H9 (cell line): ENCODE measurements around the gene LAX1. TPM values are rescaled to one million over a fixed set of nuclear protein-coding genes. Genes with fewer than 3 reads are reported as not detected.

ENCODE experiments used
- DNase-seq: peaks from one replicate; pipeline ENCODE4 v3.0.0-alpha.2; 2017
- H2AFZ ChIP-seq: one replicate; pipeline ENCODE4 v1.6.1; 2013; ENCODE audit warnings: mild to moderate bottlenecking, low read length, control low read depth, moderate library complexity
- H2AK5ac ChIP-seq: 2 replicates; pipeline ENCODE4 v1.6.1; 2013; ENCODE audit warnings: low read length, control low read depth, mixed read lengths; ENCODE audit not compliant: insufficient read length
- H2BK120ac ChIP-seq: one replicate; pipeline ENCODE4 v1.6.1; 2013; ENCODE audit warnings: low read depth, mild to moderate bottlenecking, low read length, control low read depth, inconsistent platforms; ENCODE audit not compliant: poor library complexity, severe bottlenecking
- H2BK12ac ChIP-seq: 2 replicates; pipeline ENCODE4 v1.6.1; 2013; ENCODE audit warnings: low read length, control low read depth, mixed read lengths, low read depth; ENCODE audit not compliant: insufficient read length
- H2BK15ac ChIP-seq: 2 replicates; pipeline ENCODE4 v1.6.1; 2013; ENCODE audit warnings: low read depth, low read length, control low read depth
- H2BK20ac ChIP-seq: one replicate; pipeline ENCODE4 v1.6.1; 2013; ENCODE audit warnings: low read depth, mild to moderate bottlenecking, low read length, control low read depth, inconsistent platforms; ENCODE audit not compliant: poor library complexity, severe bottlenecking
- H2BK5ac ChIP-seq: 2 replicates; pipeline ENCODE4 v1.6.1; 2013; ENCODE audit warnings: low read length, control low read depth, mixed read lengths; ENCODE audit not compliant: insufficient read length
- H3K14ac ChIP-seq: 2 replicates; pipeline ENCODE4 v1.6.1; 2013; ENCODE audit warnings: low read length, control low read depth; ENCODE audit not compliant: insufficient read depth
- H3K18ac ChIP-seq: 2 replicates; pipeline ENCODE4 v1.6.1; 2013; ENCODE audit warnings: low read depth, mild to moderate bottlenecking, mixed read lengths, low read length, control low read depth; ENCODE audit not compliant: insufficient read length
- H3K23ac ChIP-seq: 2 replicates; pipeline ENCODE4 v1.6.1; 2013; ENCODE audit warnings: low read length, control low read depth, mixed read lengths, low read depth; ENCODE audit not compliant: insufficient read length
- H3K23me2 ChIP-seq: 2 replicates; pipeline ENCODE4 v1.6.1; 2013; ENCODE audit warnings: low read depth, mild to moderate bottlenecking, mixed read lengths, low read length, control low read depth; ENCODE audit not compliant: insufficient read length, poor library complexity, severe bottlenecking
- H3K27ac ChIP-seq: 2 replicates; pipeline ENCODE4 v1.5.1; 2013; ENCODE audit warnings: low read length, control low read depth, mixed read lengths, low read depth; ENCODE audit not compliant: insufficient read length
- H3K27me3 ChIP-seq: 2 replicates; pipeline ENCODE4 v1.6.1; 2013; ENCODE audit warnings: low read length, control low read depth, inconsistent platforms; ENCODE audit not compliant: insufficient read depth
- H3K4ac ChIP-seq: 2 replicates; pipeline ENCODE4 v1.6.1; 2013; ENCODE audit warnings: low read depth, mild to moderate bottlenecking, control low read depth, inconsistent platforms, low read length, moderate library complexity
- H3K4me1 ChIP-seq: 2 replicates; pipeline ENCODE4 v1.6.1; 2013; ENCODE audit warnings: low read length, control low read depth, inconsistent platforms; ENCODE audit not compliant: insufficient read depth
- H3K4me2 ChIP-seq: 2 replicates; pipeline ENCODE4 v1.6.1; 2013; ENCODE audit warnings: low read length, control low read depth, mixed read lengths; ENCODE audit not compliant: insufficient read length, insufficient read depth
- H3K56ac ChIP-seq: 2 replicates; pipeline ENCODE4 v1.6.1; 2013; ENCODE audit warnings: low read depth, mild to moderate bottlenecking, mixed read lengths, low read length, control low read depth; ENCODE audit not compliant: insufficient read length
- H3K79me1 ChIP-seq: 2 replicates; pipeline ENCODE4 v1.6.1; 2013; ENCODE audit warnings: low read depth, mild to moderate bottlenecking, moderate library complexity, low read length, control low read depth, inconsistent platforms; ENCODE audit not compliant: insufficient read depth, poor library complexity, severe bottlenecking
- H3K79me2 ChIP-seq: 2 replicates; pipeline ENCODE4 v1.6.1; 2013; ENCODE audit warnings: low read length, control low read depth, inconsistent platforms; ENCODE audit not compliant: insufficient read depth
- H3K9ac ChIP-seq: 2 replicates; pipeline ENCODE4 v1.6.1; 2013; ENCODE audit warnings: low read length, control low read depth, mixed read lengths; ENCODE audit not compliant: insufficient read length; ENCODE audit errors: extremely low read depth
- H3K9me3 ChIP-seq: one replicate; pipeline ENCODE4 v1.6.1; 2013; ENCODE audit warnings: low read depth, low read length, inconsistent platforms; ENCODE audit not compliant: control insufficient read depth
- H3T11ph ChIP-seq: one replicate; pipeline ENCODE4 v1.6.1; 2013; ENCODE audit warnings: mild to moderate bottlenecking, low read length, control low read depth, inconsistent platforms
- H4K20me1 ChIP-seq: one replicate; pipeline ENCODE4 v1.6.1; 2013; ENCODE audit not compliant: control insufficient read depth, insufficient read length, insufficient read depth
- H4K5ac ChIP-seq: 2 replicates; pipeline ENCODE4 v1.6.1; 2013; ENCODE audit warnings: low read depth, mild to moderate bottlenecking, mixed read lengths, low read length, control low read depth; ENCODE audit not compliant: insufficient read length
- H4K8ac ChIP-seq: replicated peaks from 2 replicates; pipeline ENCODE4 v1.6.1; 2013; ENCODE audit warnings: low read length, control low read depth, mixed read lengths, low read depth; ENCODE audit not compliant: insufficient read length
- H4K91ac ChIP-seq: 2 replicates; pipeline ENCODE4 v1.6.1; 2013; ENCODE audit warnings: low read depth, mild to moderate bottlenecking, moderate library complexity, mixed read lengths, low read length, control low read depth; ENCODE audit not compliant: insufficient read length
- H3K27ac Mint-ChIP-seq, 3 experiments: 2 replicates in 2 of 3; 3 replicates in 1 of 3; pipeline ENCODE4 v1.8.0; 2020 to 2021; ENCODE audit warnings: mixed read lengths in 3 of 3, mild to moderate bottlenecking in 1 of 3, moderate library complexity in 1 of 3
- H3K27me3 Mint-ChIP-seq: 2 replicates; pipeline ENCODE4 v1.8.0; 2021; ENCODE audit warnings: low read depth, mild to moderate bottlenecking, moderate library complexity, mixed read lengths
- H3K36me3 Mint-ChIP-seq, 3 experiments: 2 replicates in 2 of 3; 3 replicates in 1 of 3; pipeline ENCODE4 v1.8.0; 2020 to 2021; ENCODE audit warnings: low read depth in 3 of 3, mixed read lengths in 3 of 3; ENCODE audit not compliant: insufficient read depth in 1 of 3
- H3K4me1 Mint-ChIP-seq, 2 experiments: 2 replicates each; pipeline ENCODE4 v1.8.0; 2020; ENCODE audit warnings: mixed read lengths in 2 of 2
- H3K4me3 Mint-ChIP-seq, 2 experiments: 2 replicates in 1 of 2; 3 replicates in 1 of 2; pipeline ENCODE4 v1.8.0; 2020 to 2021; ENCODE audit warnings: mild to moderate bottlenecking in 2 of 2, mixed read lengths in 2 of 2, moderate library complexity in 1 of 2
- H3K9me3 Mint-ChIP-seq, 2 experiments: 2 replicates in 1 of 2; 3 replicates in 1 of 2; pipeline ENCODE4 v1.8.0; 2020; ENCODE audit warnings: mild to moderate bottlenecking in 2 of 2, mixed read lengths in 2 of 2, moderate library complexity in 1 of 2
- CTCF ChIP-seq: fragments of 200-600 bp; sonication (generic); conservative IDR thresholded peaks from 3 replicates; pipeline ENCODE4 v1.8.0; 2021; ENCODE audit warnings: antibody characterized with exemption, mild to moderate bottlenecking
- WGBS: extraction: QIAGEN DNeasy Blood & Tissue Kit; methylation state at CpG from one replicate; pipeline ENCODE4 v1.1.7; 2013; ENCODE audit warnings: missing lambda C conversion rate, low lambda C conversion rate, mixed read lengths; ENCODE audit not compliant: insufficient read length; ENCODE audit errors: extremely low coverage; 5-methylcytosine and 5-hydroxymethylcytosine counted together
- total RNA-seq: library from RNA; stranded (reverse); gene quantifications from 2 replicates; pipeline ENCODE4 v1.2.1, GENCODE V29; 2021

Gene LAX1
- total RNA-seq, 1 experiment from 2014 or later = not detected

GRCh38 chr1:203823306-203823705 lies 58.3 kb downstream of the LAX1 start:
- peaks cover 2% of the 10 kb centered on the region for H3K79me1 ChIP-seq
- H4K5ac ChIP-seq = no peak overlapping the region
- H3K9me3 ChIP-seq = no peaks in the 10 kb centered on the region
- no peak overlapping the region for H4K8ac ChIP-seq
- peaks cover 39 to 73% (median 70%) of the 10 kb centered on the region in 3 experiments for H3K36me3 Mint-ChIP-seq
- no peak overlapping the region for H3K27ac ChIP-seq
- no peaks in the 10 kb centered on the region for H3K4me1 ChIP-seq
- H4K91ac ChIP-seq = no peak overlapping the region
- H3K4ac ChIP-seq = no peak overlapping the region
- H3K9ac ChIP-seq = no peak overlapping the region
- TF ChIP-seq CTCF = no peak
- H3K4me1 Mint-ChIP-seq = peaks cover under 1% of the 10 kb centered on the region in 2 experiments; a peak in 2 of 4 replicates
- H3K27me3 ChIP-seq = no peaks in the 10 kb centered on the region
- no peak overlapping the region for H2BK12ac ChIP-seq
- no peaks in the 10 kb centered on the region; the same call in 1 of the 2 replicates for H3K79me2 ChIP-seq
- H3K23me2 ChIP-seq = no peaks in the 10 kb centered on the region
- no peak overlapping the region for H3K14ac ChIP-seq
- no peak overlapping the region for H3T11ph ChIP-seq
- H2BK5ac ChIP-seq = no peak overlapping the region
- H3K9me3 Mint-ChIP-seq = no peaks in the 10 kb centered on the region
- no CpG with 5 or more reads among the region's 1 CpG for WGBS
- no peak overlapping the region for H2AFZ ChIP-seq
- H3K27ac Mint-ChIP-seq = no peak overlapping the region
- H3K27me3 Mint-ChIP-seq = no peaks in the 10 kb centered on the region
- no peak overlapping the region for H3K18ac ChIP-seq
- no peak for DNase-seq
- no peak overlapping the region for H3K4me2 ChIP-seq
- no peak overlapping the region for H2BK15ac ChIP-seq
- H2AK5ac ChIP-seq = no peak overlapping the region
- H2BK120ac ChIP-seq = no peak overlapping the region
- H2BK20ac ChIP-seq = no peak overlapping the region
- H3K23ac ChIP-seq = no peak overlapping the region
- no peaks in the 10 kb centered on the region for H4K20me1 ChIP-seq
- no peak overlapping the region for H3K56ac ChIP-seq
- no peak overlapping the region for H3K4me3 Mint-ChIP-seq

Other genes starting within 250 kb of the LAX1 start
- 14.1 and 15.7 TPM in 2 replicates for gene ATP2B4, start 138.4 kb upstream of the LAX1 start, total RNA-seq
- gene ZBED6, start 30.4 kb downstream of the LAX1 start, total RNA-seq = 12.2 and 13.1 TPM in 2 replicates
- gene ZC3H11A, start 30.4 kb downstream of the LAX1 start, total RNA-seq = 89.7 and 95.9 TPM in 2 replicates
- 326 and 327 TPM in 2 replicates for gene SNRPE, start 96.4 kb downstream of the LAX1 start, total RNA-seq